Mucosa of stomach (tissue), 1 donor: Measurements from ENCODE around the gene HEPHL1.
"Not testable (repeated sequence)": the region's sequence is repeated elsewhere in the genome, so short reads cannot be mapped to it uniquely, and the experiment has no call there.

ENCODE experiments used
- H3K27me3 ChIP-seq: one replicate; pipeline ENCODE4 v1.7.0; 2013; ENCODE audit warnings: mild to moderate bottlenecking, low read length; ENCODE audit not compliant: control insufficient read depth, insufficient read depth
- H3K36me3 ChIP-seq: one replicate; pipeline ENCODE4 v1.7.0; 2013; ENCODE audit warnings: low read length; ENCODE audit not compliant: control insufficient read depth, insufficient read depth
- H3K4me1 ChIP-seq: one replicate; pipeline ENCODE4 v1.7.0; 2013; ENCODE audit warnings: mild to moderate bottlenecking, low read length; ENCODE audit not compliant: control insufficient read depth, insufficient read depth
- H3K4me3 ChIP-seq: one replicate; pipeline ENCODE4 v1.7.0; 2013; ENCODE audit warnings: low read length
- H3K9ac ChIP-seq: one replicate; pipeline ENCODE4 v1.7.0; 2013; ENCODE audit warnings: mild to moderate bottlenecking, low read length, moderate library complexity
- H3K9me3 ChIP-seq: one replicate; pipeline ENCODE4 v1.7.0; 2013; ENCODE audit warnings: mild to moderate bottlenecking, low read length, moderate library complexity; ENCODE audit not compliant: control insufficient read depth
- donor health status: Pancreatic carcinoma.

Gene HEPHL1

GRCh38 chr11:94020777-94021481 is at the start of gene HEPHL1:
Gene HEPHL1, plus strand, starts transcription at chr11:94021354. Its CDS starts 15 bp downstream, at chr11:94021369.
- Histone ChIP-seq H3K36me3 (no peaks in the 10 kb centered on the region), H3K9me3 (no peaks in the 10 kb centered on the region), H3K27me3 (no peaks in the 10 kb centered on the region), H3K9ac (no peak within 1 kb of the TSS), H3K4me3 (no peak within 1 kb of the TSS), H3K4me1 (no peaks in the 10 kb centered on the region)

- no peaks in the 10 kb centered on the region for H3K4me1 ChIP-seq
- H3K27me3 ChIP-seq = no peaks in the 10 kb centered on the region
- H3K9me3 ChIP-seq = no peaks in the 10 kb centered on the region
- no peak overlapping the region for H3K4me3 ChIP-seq
- no peak overlapping the region for H3K9ac ChIP-seq
- H3K36me3 ChIP-seq = no peaks in the 10 kb centered on the region
Measured at GRCh38 chr11:93972790-93973189, 48.4 kb upstream of the HEPHL1 start.

- not testable (repeated sequence) for H3K4me3 ChIP-seq, H3K27me3 ChIP-seq, H3K36me3 ChIP-seq, H3K4me1 ChIP-seq, H3K9ac ChIP-seq, H3K9me3 ChIP-seq
Measured at GRCh38 chr11:93973322-93974051, 47.7 kb upstream of the HEPHL1 start.

DNA sequence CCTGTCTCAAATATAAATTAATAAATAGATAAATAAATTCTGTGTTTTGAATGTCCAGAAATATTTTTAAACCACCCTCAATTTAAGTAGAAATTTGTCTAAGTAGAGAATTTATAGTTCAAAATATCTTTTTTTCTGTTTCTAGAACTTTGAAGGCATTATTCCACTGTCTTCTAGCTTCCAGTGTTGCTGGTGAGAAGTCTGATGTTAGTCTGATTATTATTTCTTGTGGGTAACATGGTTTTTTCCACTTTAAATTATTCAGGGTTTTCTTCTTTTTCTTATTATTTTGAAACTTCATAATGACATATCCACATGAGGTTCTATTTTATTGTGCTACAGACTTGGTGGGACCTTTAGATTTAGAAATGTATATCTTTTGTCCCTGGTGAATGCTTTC is 46.4 kb upstream of the HEPHL1 start:
- no peak overlapping the region for H3K4me3 ChIP-seq

DNA sequence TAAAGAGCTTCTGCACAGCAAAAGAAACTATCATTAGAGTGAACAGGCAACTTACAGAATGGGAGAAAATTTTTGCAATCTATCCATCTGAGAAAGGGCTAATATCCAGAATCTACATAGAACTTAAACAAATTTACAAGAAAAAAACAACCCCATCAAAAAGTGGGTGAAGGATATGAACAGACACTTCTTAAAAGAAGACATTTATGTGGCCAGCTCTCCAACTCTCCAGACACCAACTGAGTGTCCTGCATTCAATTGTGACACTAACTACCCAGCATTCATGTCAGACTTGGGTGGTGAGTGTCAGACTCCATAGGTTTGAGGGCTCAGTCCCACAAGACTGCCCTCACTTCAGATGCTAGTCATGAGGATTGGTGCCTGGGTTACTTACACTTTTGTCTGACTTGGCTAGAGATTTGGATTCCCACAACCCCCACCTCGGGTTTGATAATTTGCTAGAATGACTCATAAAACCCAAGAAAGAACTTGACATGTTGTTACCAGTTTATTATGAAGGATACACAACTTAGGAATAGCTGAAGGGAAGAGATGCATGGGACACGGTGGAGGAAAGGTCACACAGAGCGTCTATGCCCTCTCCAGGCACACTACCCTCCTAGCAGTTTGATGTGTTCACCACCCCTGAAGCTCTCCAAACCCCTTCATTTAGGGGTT is 44.4 kb upstream of the HEPHL1 start:
- H3K4me3 ChIP-seq, H3K4me1 ChIP-seq, H3K9me3 ChIP-seq, H3K27me3 ChIP-seq, H3K36me3 ChIP-seq, H3K9ac ChIP-seq: not testable (repeated sequence)

More for the DNA sequence above, 46.4 kb upstream of the HEPHL1 start:
- Histone ChIP-seq H3K9ac (no peak overlapping the region), H3K9me3 (no peaks in the 10 kb centered on the region), H3K36me3 (no peaks in the 10 kb centered on the region), H3K27me3 (no peaks in the 10 kb centered on the region), H3K4me1 (no peaks in the 10 kb centered on the region)

GRCh38 chr11:93983542-93984195 is 37.5 kb upstream of the HEPHL1 start:
- Histone ChIP-seq H3K4me1 (peaks cover 6% of the 10 kb centered on the region), H3K9ac (no peak overlapping the region), H3K4me3 (no peak overlapping the region), H3K27me3 (no peaks in the 10 kb centered on the region), H3K9me3 (no peaks in the 10 kb centered on the region), H3K36me3 (no peaks in the 10 kb centered on the region)

GRCh38 chr11:93984196-93984567 is 37.0 kb upstream of the HEPHL1 start:
- Histone ChIP-seq H3K4me3 (no peak overlapping the region), H3K9ac (no peak overlapping the region), H3K4me1 (peaks cover 6% of the 10 kb centered on the region), H3K36me3 (no peaks in the 10 kb centered on the region), H3K9me3 (no peaks in the 10 kb centered on the region), H3K27me3 (no peaks in the 10 kb centered on the region)

DNA sequence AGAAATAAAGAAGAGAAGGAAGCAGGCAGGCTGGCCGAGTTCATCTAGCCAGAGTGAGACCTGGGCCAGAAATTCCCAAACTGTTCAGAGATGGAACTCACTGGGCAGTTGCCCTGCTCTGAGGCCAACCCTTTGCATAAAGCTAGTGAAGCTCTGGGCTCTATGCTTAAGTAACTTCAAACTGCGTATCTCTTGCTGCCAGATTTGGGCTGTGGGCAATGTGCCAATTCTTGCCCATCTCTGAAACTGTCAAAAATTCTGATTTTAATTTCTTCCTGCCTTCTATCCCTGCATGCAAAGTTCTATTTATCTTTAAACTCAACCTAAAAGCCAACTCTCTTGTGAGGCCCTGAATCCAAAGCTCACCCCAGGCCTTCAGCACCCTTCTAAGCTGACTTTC is 36.2 kb upstream of the HEPHL1 start:
- Histone ChIP-seq H3K9ac (no peak overlapping the region), H3K36me3 (no peaks in the 10 kb centered on the region), H3K4me1 (peaks cover 6% of the 10 kb centered on the region), H3K4me3 (no peak overlapping the region), H3K27me3 (no peaks in the 10 kb centered on the region), H3K9me3 (no peaks in the 10 kb centered on the region)

DNA sequence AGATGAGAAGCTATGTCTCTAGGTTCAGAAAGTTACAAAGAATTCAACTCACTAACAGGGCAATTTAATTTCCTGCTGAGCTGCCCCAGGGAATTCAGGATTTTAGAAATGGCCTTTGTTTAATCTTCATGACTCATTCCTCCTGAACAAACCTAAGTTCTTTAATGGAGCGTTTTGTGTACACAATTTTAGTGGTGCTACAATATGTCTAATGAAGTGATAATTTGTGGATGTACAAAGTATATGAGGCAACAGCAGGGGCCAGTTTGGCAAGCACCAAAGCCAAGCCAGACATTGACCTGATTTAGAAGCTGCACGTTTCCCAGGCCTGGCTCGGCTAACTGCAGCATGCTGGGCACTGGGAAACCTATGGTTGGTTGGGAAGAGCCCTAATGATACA is 34.4 kb upstream of the HEPHL1 start:
- H3K4me3 ChIP-seq = no peak overlapping the region
- no peaks in the 10 kb centered on the region for H3K9me3 ChIP-seq
- no peak overlapping the region for H3K9ac ChIP-seq
- H3K36me3 ChIP-seq = no peaks in the 10 kb centered on the region
- H3K27me3 ChIP-seq = no peaks in the 10 kb centered on the region
- H3K4me1 ChIP-seq = peaks cover 6% of the 10 kb centered on the region

DNA sequence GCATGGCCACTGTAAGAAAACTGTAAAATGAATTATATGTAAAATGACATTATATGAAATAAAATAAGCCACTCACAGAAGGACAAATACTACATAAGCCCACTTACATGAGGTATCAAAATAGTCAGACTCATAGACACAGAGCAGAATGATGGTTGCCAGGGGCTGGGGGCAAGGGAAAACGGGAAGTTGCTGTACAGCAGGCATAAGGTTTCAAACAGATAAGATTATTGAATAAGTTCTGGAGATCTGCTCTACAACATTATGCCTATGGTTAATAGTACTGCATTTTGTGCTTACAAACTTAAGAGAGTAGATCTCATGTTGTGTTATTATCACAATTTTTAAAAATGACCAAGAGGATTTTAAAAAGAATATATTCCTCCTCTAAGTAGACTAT is 32.7 kb upstream of the HEPHL1 start:
- Histone ChIP-seq H3K4me1 (peaks cover 6% of the 10 kb centered on the region), H3K9me3 (no peaks in the 10 kb centered on the region), H3K36me3 (no peaks in the 10 kb centered on the region), H3K9ac (no peak overlapping the region), H3K27me3 (no peaks in the 10 kb centered on the region), H3K4me3 (no peak overlapping the region)

- Histone ChIP-seq H3K9me3 (no peaks in the 10 kb centered on the region), H3K4me3 (no peak overlapping the region), H3K27me3 (no peaks in the 10 kb centered on the region), H3K36me3 (no peaks in the 10 kb centered on the region), H3K4me1 (peaks cover 6% of the 10 kb centered on the region), H3K9ac (no peak overlapping the region)
Measured at GRCh38 chr11:93988912-93989311, 32.2 kb upstream of the HEPHL1 start.

DNA sequence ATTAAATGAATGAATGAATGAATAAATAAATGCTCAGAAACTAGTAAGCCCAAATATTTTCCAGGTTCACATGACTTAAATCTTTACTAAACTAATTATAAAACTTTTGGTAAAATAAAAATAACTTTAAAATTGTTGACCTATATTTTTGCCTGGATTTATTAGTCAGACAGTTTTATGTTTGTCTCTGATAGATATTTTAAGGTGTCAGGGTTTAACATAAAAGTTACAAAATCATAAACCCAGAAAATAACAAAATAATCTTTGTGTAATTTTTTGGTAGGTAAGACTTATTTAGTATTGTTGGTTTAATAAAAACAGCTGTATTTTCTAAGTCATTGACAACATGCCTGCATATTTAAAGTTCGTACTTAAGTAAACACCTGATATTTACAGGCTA is 27.4 kb upstream of the HEPHL1 start:
- Histone ChIP-seq H3K4me1 (no peaks in the 10 kb centered on the region), H3K4me3 (no peak overlapping the region), H3K27me3 (no peaks in the 10 kb centered on the region), H3K9ac (no peak overlapping the region), H3K9me3 (no peaks in the 10 kb centered on the region), H3K36me3 (no peaks in the 10 kb centered on the region)
